HG02943 (cell line): ENCODE data around the gene SLC12A3.

Experiments
- ATAC-seq: cut with Tn5 transposase; IDR thresholded peaks from one replicate; pipeline ENCODE4 v1.9.1; 2021; ENCODE audit warnings: mild to moderate bottlenecking, low read depth, moderate library complexity; ENCODE audit not compliant: unreplicated experiment

Gene SLC12A3

GRCh38 chr16:56886826-56887225, 21.8 kb downstream of the SLC12A3 start:
- ATAC-seq: no peak

GRCh38 chr16:56888806-56889205, 23.8 kb downstream of the SLC12A3 start:
- no peak for ATAC-seq

- no peak for ATAC-seq
Measured at GRCh38 chr16:56889206-56889605, 24.2 kb downstream of the SLC12A3 start.

- no peak for ATAC-seq
Measured at GRCh38 chr16:56891685-56892084, 26.7 kb downstream of the SLC12A3 start.

GRCh38 chr16:56892705-56893104, 27.7 kb downstream of the SLC12A3 start:
- ATAC-seq: no peak

- ATAC-seq: no peak
Measured at GRCh38 chr16:56894331-56894917, 29.4 kb downstream of the SLC12A3 start.

GRCh38 chr16:56895813-56896212, 30.8 kb downstream of the SLC12A3 start:
- ATAC-seq: no peak

GRCh38 chr16:56896244-56896643, 31.2 kb downstream of the SLC12A3 start:
- ATAC-seq: no peak

- no peak for ATAC-seq
Measured at GRCh38 chr16:56897026-56897799, 32.2 kb downstream of the SLC12A3 start.

GRCh38 chr16:56898847-56899246, 33.8 kb downstream of the SLC12A3 start:
- ATAC-seq: peak; percentile 61

- ATAC-seq: no peak
Measured at GRCh38 chr16:56903866-56904265, 38.9 kb downstream of the SLC12A3 start.

- no peak for ATAC-seq
Measured at GRCh38 chr16:56907401-56907800, 42.4 kb downstream of the SLC12A3 start.

- ATAC-seq: no peak
Measured at GRCh38 chr16:56909527-56909979, 44.5 kb downstream of the SLC12A3 start.

- ATAC-seq: no peak
Measured at GRCh38 chr16:56910112-56910511, 45.1 kb downstream of the SLC12A3 start.

GRCh38 chr16:56910654-56911539, 45.9 kb downstream of the SLC12A3 start:
- ATAC-seq: no peak

- ATAC-seq: peak; percentile 64
Measured at GRCh38 chr16:56911771-56912571, 47.0 kb downstream of the SLC12A3 start.

GRCh38 chr16:56912746-56913708, 48.0 kb downstream of the SLC12A3 start:
- no peak for ATAC-seq

GRCh38 chr16:56914896-56915295, 49.9 kb downstream of the SLC12A3 start:
- ATAC-seq: no peak
